HG03103 (cell line): ENCODE results near the gene SMCHD1.
"Not testable (repeated sequence)": the region's sequence is repeated elsewhere in the genome, so short reads cannot be mapped to it uniquely, and the experiment has no call there.

ENCODE experiments used
- ATAC-seq: cut with Tn5 transposase; IDR thresholded peaks from one replicate; pipeline ENCODE4 v1.9.1; 2021; ENCODE audit warnings: low read depth; ENCODE audit not compliant: unreplicated experiment

The SMCHD1 gene

DNA sequence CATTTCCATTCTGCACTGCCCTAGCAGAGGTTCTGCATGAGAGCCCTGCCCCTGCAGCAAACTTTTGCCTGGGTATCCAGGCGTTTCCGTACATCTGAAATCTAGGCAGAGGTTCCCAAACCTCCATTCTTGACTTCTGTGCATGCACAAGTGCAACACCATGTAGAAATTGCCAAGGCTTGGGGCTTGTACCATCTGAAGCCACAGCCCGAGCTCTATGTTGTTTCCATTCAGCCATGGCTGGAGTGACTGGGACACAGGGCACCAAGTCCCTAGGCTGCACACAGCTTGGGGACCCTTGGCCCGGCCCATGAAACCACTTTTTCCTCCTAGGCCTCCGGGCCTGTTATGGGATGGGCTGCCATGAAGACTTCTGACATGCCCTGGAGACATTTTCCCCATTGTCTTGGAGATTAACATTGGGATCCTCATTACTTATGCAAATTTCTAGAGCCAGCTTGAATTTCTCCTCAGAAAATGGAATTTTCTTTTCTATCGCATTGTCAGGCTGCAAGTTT is 154.2 kb downstream of the SMCHD1 start:
- not testable (repeated sequence) for ATAC-seq

- ATAC-seq = no peak
Measured at GRCh38 chr18:2811416-2811815, 155.9 kb downstream of the SMCHD1 start.

DNA sequence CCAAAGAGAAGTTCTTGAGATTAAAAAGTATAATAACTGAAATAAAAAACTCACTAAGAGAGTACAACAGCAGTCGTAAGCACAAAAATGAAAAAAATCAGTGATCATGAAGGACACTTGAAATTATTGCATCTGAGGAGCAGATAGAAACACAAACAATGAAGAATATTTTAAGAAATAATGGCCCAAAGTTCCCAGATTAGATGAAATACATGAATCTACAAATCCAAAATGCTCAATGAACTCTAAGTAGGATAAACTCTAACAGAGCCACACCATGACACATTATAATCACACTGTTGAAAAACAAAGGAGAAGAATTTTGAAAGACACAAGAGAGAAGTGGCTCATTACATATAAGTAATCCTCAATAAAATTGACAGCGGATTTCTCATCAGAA is 159.4 kb downstream of the SMCHD1 start:
- ATAC-seq = no peak

- ATAC-seq = no peak
Measured at GRCh38 chr18:2818281-2818680, 162.8 kb downstream of the SMCHD1 start.

- no peak for ATAC-seq
Measured at GRCh38 chr18:2821695-2822094, 166.2 kb downstream of the SMCHD1 start.

- no peak for ATAC-seq
Measured at GRCh38 chr18:2822213-2822921, 166.8 kb downstream of the SMCHD1 start.

DNA sequence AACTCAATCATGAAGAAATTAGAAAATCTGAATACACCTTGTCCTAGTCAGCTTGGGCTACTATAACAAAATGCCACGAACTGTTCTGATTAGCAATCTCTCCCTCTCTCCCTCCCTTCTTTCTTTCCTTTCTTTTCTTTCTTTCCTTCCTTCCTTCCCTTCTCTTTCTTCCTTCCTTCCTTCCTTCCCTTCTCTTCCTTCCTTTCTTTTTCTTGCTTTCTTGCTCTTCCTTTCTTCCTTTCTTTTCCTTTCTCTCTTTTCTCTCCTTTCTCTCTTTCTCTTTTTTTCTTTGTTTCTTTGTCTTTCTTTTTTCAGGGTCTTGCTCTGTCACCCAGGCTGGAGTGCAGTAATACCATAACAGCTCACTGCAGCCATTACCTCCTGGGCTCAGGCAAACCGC is 167.7 kb downstream of the SMCHD1 start:
- ATAC-seq = no peak

DNA sequence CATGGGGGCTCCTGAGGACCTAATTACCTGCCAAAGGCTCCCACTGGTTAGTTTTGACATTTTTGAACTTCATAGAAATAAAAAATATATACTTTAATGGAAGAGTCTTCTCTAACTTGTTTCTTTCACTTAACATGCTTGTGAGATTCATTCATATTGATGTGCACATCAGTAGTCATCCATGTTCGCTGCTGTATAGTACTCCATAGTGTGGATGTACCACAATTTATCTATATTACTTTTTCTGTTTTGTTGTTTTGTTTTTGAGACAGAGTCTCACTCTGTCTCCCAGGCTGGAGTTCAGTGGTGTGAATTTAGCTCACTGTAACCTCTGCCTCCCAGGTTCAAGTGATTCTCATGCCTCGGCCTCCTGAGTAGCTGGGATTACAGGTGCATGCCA is 168.4 kb downstream of the SMCHD1 start:
- no peak for ATAC-seq

DNA sequence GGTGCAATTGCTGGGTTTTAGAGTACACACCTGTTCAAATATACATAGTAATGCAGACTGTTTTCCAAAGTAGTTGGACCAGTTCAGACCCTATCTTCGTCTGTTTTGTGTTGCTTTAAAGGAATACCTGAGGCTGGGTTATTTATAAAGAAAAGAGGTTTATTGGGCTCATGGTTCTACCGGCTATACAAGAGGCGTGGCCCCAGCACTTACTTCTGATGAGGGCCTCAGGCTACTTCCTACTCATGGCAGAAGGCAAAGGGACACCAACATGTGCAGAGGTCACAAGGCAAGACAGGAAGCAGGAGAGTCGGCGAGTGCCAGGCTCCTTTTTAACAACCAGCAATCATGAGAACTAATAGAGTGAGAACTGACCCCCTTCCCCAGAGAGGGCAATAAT is 169.3 kb downstream of the SMCHD1 start:
- no peak for ATAC-seq

DNA sequence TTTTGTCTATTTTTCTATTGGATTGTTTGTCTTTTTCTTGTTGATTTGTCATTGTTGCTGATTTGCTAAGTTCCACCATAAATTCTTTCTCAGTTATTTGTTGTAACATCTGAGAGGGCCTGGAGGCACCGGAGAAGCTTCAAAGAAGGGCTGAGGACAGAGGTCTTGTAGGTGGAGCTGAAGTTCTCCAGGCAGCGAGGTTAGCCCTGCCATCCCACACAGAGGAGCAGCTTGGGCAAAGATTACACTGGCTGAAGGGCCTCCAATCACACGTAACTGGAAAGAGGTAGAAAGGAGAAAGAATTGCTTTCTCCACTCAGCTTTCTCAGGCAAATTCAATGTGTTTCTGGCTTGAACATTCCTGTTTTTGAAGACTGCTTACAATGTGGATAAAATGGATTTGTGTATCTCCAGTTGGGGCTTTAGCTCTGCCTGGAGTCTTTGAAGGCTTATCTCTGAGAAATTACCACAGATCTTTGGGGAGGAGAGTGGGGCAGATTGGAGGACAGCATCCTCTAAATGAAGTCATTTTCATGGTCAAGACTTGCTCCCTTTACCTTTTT is 170.2 kb downstream of the SMCHD1 start:
- no peak for ATAC-seq

DNA sequence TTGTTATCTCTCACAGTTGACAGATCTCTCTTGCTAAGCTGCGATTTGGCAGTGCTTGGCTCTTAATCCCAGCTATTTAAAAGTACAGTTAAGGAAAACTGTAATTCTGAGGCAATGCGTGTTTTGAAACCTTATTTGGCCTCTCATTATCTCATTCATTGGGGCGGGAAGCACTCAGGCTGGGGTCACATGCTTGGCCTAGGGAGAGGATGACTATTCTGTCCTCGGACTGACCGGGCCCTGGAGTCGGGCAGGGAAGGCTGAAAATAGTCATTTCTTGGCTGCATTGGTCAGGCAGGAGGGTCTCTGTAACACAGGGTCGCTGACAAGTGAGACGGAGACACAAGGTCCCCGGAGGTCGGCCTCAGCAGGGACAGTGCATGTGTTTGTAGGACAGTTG is 171.1 kb downstream of the SMCHD1 start:
- no peak for ATAC-seq

- ATAC-seq = no peak
Measured at GRCh38 chr18:2827061-2827460, 171.5 kb downstream of the SMCHD1 start.

GRCh38 chr18:2836118-2836517 is 180.6 kb downstream of the SMCHD1 start:
- not testable (repeated sequence) for ATAC-seq

GRCh38 chr18:2837290-2837689 is 181.8 kb downstream of the SMCHD1 start:
- not testable (repeated sequence) for ATAC-seq

DNA sequence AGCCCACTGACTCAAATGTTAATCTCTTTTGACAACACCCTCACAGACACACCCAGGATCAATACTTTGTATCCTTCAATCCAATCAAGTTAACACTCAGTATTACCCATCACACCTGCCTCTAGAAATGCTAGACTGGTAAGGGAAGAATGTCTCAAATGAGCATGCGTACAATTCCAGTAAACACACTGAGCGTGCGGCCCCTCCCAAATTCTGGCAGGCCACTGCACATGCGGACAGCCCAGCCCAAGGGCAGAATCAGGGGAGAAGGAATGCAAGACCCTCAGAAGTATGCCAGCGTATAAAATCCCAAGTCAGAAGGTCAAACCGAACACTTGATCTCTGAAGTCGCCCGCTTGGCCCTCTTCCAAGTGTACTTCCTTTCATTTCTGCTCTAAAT is 183.7 kb downstream of the SMCHD1 start:
- ATAC-seq = no peak

DNA sequence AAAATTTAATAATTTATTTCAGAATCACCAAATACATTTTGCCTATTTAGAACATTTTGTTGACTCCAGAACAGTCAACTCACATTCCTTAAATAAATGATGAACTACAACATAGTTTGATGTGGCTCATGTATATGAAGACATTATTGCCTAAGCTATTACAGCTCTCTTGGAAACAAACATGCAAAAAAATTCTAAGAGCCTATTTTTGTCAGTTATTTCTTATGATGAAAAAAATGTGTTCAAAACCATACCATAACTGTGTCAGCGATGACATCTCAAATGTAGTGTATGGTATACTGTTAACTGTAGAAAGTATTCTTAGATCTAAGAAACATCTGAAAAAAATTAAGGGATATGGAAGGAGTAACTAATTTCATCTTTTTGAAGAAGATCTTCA is 185.0 kb downstream of the SMCHD1 start:
- no peak for ATAC-seq

GRCh38 chr18:2843146-2843545 is 187.6 kb downstream of the SMCHD1 start:
- ATAC-seq = no peak

- no peak for ATAC-seq
Measured at GRCh38 chr18:2845172-2845571, 189.6 kb downstream of the SMCHD1 start.

- ATAC-seq = peak; percentile 50
Measured at GRCh38 chr18:2846636-2847316, 191.2 kb downstream of the SMCHD1 start, which contains the start of gene EMILIN2. EMILIN2 (plus strand) TSS chr18:2847006; CDS start chr18:2847189, 183 bp downstream.

DNA sequence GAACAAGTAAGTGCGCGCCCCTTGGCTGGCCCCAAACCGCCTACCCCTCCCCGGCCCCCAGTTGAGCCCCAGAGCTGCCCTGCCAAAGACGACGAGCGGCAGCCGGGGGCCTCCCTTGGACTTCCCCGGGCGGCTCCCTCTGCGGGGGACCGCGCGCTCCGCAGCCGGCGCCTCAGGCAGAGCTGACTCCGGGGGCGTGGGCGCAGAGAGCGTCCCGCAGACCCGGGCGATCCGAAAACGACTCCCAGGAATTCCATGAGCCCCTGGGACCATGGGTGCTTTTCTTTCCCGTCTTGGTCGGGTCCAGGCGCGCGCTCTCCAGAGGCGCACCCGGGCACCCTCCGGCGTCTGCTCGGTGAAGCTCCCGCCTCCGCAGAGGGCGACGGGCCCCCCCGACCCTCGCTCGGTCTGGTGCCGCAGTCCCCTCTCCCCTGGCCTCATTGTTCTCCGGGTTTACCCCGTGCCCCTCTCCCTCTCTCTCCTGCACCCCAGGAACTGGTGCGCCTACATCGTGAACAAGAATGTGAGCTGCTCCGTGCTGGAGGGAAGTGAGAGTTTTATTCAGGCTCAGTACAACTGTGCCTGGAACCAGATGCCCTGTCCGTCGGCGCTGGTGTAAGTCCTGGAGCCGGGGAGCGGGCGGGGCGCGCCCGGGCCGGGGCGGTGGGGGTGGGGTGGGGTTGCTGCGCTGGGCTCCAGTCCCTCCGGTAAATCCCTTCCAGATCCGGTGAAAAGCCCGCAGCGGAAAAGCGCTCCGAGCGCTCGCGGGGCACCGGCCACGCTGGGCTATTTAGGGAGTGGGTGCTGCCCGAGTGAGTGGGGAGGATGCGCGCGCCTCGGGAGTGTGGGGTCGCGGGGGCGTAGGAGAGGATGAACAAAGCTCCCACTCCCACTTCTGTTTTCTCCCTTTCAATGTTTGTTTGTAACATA is 192.1 kb downstream of the SMCHD1 start:
- ATAC-seq = peak; percentile 34
